Stomach (tissue), 9 donors: ENCODE results near the gene BMP2. TPM values are rescaled to one million over a fixed set of nuclear protein-coding genes. Genes with fewer than 3 reads are reported as not detected.

ENCODE experiments used
- DNase-seq, 2 donors: peaks; one replicate each; pipeline versions ENCODE4 v3.0.0 to v3.0.0-alpha.2; 2013 to 2019
- H3K27ac ChIP-seq, 5 donors: fragments of 200-600 bp in 4 of 5; sonication (generic) in 4 of 5; one replicate each; pipeline ENCODE4 v1.5.1; 2013 to 2019; ENCODE audit warnings: mild to moderate bottlenecking in 1 of 5, moderate library complexity in 1 of 5
- H3K27me3 ChIP-seq, 3 donors: fragments of 200-600 bp; sonication (generic); one replicate each; pipeline ENCODE4 v1.5.1; 2017 to 2019; ENCODE audit warnings: mixed run types in 1 of 3
- H3K36me3 ChIP-seq, 4 donors: fragments of 200-600 bp; sonication (generic); 1 replicate in 3 of 4; 2 replicates in 1 of 4; pipeline ENCODE4 v1.5.1; 2016 to 2019
- H3K4me1 ChIP-seq, 4 donors: fragments of 200-600 bp; sonication (generic); one replicate each; pipeline ENCODE4 v1.5.1; 2016 to 2019
- H3K4me3 ChIP-seq, 4 donors: fragments of 200-600 bp; sonication (generic) in 3 of 4; one replicate each; pipeline ENCODE4 v1.5.1; 2016 to 2019; ENCODE audit warnings: mild to moderate bottlenecking in 1 of 4
- H3K9me3 ChIP-seq, 4 donors: fragments of 200-600 bp; sonication (generic); one replicate each; pipeline ENCODE4 v1.5.1; 2016 to 2019
- EP300 ChIP-seq: sonication (generic); formaldehyde crosslinking; IDR thresholded peaks from one replicate; pipeline ENCODE4 v1.6.1; 2017; ENCODE audit warnings: antibody characterized with exemption
- POLR2A ChIP-seq, 4 donors: fragments of 450-650 bp; IDR thresholded peaks; one replicate each; pipeline ENCODE4 v1.6.1; 2016; ENCODE audit warnings: antibody characterized with exemption in 4 of 4, control low read depth in 2 of 4, mild to moderate bottlenecking in 1 of 4, moderate library complexity in 1 of 4
- POLR2AphosphoS5 ChIP-seq, 3 donors: sonication (generic); formaldehyde crosslinking; IDR thresholded peaks; one replicate each; pipeline ENCODE4 v1.6.1; 2016; ENCODE audit warnings: antibody characterized with exemption in 3 of 3
- WGBS, 5 donors: extraction: QIAGEN DNeasy Blood & Tissue Kit in 3 of 5; methylation state at CpG; one replicate each; pipeline versions ENCODE4 v1.1.5 to v1.1.7; 2013 to 2018; 5-methylcytosine and 5-hydroxymethylcytosine counted together
- intact Hi-C: fragments of 100-400 bp; cut with DNase I; formaldehyde crosslinking; loops from one replicate; pipeline ENCODE4 v1.15.1; 2023; ENCODE audit warnings: low total_unique reads
- polyA plus RNA-seq, 3 donors: library from polyadenylated mRNA; stranded (reverse); fragments of 200-250 nt; gene quantifications; one replicate each; pipeline ENCODE4 v1.2.3, GENCODE V29; 2013
- total RNA-seq, 5 donors: library from RNA; depleted of rRNA; stranded (reverse); fragments of >200 nt; gene quantifications; one replicate each; pipeline versions ENCODE4 v1.1.0 to v1.2.3, GENCODE V29; 2014 to 2016
- TF ChIP-seq, protein P1 (sequence below), 7 experiments: fragments of 450-650 bp in 4 of 7; fragments of 200-600 bp in 3 of 7; sonication (generic) in 3 of 7; IDR thresholded peaks; one replicate each; pipeline ENCODE4 v1.5.1; 2016 to 2019; ENCODE audit warnings: antibody characterized with exemption in 7 of 7, control low read depth in 2 of 7, mild to moderate bottlenecking in 1 of 7
- donor health status: healthy with polysubstance abuse.
- donor health status: Bipolar disorder and iron deficiency.
- donor health status: healthy.

The BMP2 gene
- total and polyA plus RNA-seq, 8 donors = 1.2 to 57.9 (median 19.5) TPM

DNA sequence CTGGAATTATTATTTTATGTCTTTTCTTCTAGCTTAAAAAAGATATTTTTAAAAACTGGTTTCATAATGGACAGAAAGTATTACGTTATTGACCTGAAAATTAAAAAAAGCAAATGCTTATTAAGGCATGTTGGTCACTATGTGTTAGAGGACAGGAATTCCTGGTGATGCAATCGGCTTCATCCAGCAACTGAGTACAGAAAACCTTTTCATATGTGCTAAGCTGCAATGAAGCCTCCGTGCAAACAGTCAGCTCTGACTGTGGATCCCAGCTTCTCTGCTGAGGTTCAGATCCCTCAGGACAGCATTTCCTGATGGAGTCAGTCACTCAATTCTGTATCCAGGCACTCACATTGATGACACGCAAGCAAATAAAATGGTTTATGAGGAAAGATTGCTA is 22.7 kb upstream of the BMP2 start:
- H3K4me1 ChIP-seq = no peaks in the 10 kb centered on the region
- no peak overlapping the region for H3K4me3 ChIP-seq
- H3K27me3 ChIP-seq = no peaks in the 10 kb centered on the region
- 88 to 95% (median 92%) methylated on average over 4 of the region's 4 CpGs for WGBS, 5 donors
- DNase-seq = no peak
- no peak for TF ChIP-seq POLR2AphosphoS5 (IDR thresholded peaks at IDR 0.05)
- TF ChIP-seq, protein P1, sequence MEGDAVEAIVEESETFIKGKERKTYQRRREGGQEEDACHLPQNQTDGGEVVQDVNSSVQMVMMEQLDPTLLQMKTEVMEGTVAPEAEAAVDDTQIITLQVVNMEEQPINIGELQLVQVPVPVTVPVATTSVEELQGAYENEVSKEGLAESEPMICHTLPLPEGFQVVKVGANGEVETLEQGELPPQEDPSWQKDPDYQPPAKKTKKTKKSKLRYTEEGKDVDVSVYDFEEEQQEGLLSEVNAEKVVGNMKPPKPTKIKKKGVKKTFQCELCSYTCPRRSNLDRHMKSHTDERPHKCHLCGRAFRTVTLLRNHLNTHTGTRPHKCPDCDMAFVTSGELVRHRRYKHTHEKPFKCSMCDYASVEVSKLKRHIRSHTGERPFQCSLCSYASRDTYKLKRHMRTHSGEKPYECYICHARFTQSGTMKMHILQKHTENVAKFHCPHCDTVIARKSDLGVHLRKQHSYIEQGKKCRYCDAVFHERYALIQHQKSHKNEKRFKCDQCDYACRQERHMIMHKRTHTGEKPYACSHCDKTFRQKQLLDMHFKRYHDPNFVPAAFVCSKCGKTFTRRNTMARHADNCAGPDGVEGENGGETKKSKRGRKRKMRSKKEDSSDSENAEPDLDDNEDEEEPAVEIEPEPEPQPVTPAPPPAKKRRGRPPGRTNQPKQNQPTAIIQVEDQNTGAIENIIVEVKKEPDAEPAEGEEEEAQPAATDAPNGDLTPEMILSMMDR (IDR thresholded peaks at IDR 0.05) = no peak
- TF ChIP-seq POLR2A (IDR thresholded peaks at IDR 0.05) = no peak
- TF ChIP-seq EP300 = no peak
- H3K27ac ChIP-seq = no peak overlapping the region
- intact Hi-C loops = no loop called here
- no peaks in the 10 kb centered on the region for H3K9me3 ChIP-seq
- no peaks in the 10 kb centered on the region for H3K36me3 ChIP-seq

DNA sequence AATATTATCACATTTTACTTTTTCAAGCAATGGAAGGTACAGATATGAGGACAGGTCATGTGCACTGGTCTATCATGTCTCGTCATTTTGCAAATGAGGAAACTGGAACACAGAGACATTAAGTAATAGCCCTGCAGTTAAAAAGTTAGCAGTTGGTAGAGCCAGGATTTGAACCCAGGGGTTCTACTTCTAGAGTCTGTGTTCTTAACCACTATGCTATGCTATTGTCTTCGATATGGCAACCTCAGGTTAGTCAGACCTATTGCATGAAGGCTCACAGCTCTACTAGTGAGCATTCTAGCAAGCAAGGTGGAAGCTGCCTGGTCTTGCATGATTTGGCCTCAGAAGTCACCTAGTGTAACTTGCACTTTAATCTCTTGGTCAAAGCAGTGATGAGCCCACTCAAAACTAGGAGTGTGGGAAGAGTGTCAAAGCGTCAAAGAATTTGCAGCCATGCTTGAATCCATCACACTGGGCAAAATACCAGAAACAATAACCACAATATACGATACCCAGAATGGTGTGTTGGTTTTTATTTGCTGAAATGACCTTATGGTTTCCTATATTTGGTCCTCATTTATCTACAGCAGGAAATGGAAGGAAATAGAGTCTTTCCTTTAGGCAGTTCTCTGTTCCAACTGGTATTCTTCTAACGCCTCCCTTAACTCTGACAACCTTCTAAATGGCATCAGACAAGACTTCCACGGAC is 20.4 kb upstream of the BMP2 start:
- H3K27me3 ChIP-seq = no peaks in the 10 kb centered on the region
- intact Hi-C loops = no loop called here
- 72 to 82% (median 78%) methylated on average over 6 of the region's 6 CpGs for WGBS, 5 donors
- no peaks in the 10 kb centered on the region for H3K4me1 ChIP-seq
- H3K4me3 ChIP-seq = no peak overlapping the region
- no peaks in the 10 kb centered on the region for H3K9me3 ChIP-seq
- no peak for DNase-seq
- no peaks in the 10 kb centered on the region for H3K36me3 ChIP-seq
- no peak overlapping the region for H3K27ac ChIP-seq
- TF ChIP-seq EP300 (no peak), POLR2A (IDR thresholded peaks at IDR 0.05) (no peak), POLR2AphosphoS5 (IDR thresholded peaks at IDR 0.05) (no peak)
- TF ChIP-seq, protein P1 (IDR thresholded peaks at IDR 0.05) = no peak

DNA sequence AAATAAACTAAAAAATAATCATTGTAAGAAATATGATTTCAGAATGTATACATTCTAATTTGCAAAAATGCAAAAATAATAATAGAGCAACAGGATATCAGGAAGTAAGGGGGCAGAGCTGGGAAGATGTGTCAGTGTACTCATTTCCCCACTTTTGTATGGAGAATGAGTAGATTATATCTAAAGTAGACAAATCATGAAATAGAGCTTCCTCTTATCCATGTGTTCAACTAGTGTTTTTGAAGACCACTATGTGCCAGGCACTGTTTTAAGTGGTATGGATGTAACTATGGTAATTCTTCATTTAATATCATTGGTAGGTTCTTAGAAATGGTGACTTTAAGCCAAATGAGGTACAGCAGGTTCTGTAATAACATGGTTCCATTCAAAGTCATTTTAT is 17.0 kb upstream of the BMP2 start:
- intact Hi-C loops = no loop called here
- Histone ChIP-seq H3K27ac (no peak overlapping the region), H3K36me3 (no peaks in the 10 kb centered on the region), H3K4me3 (no peak overlapping the region), H3K4me1 (no peaks in the 10 kb centered on the region), H3K9me3 (no peaks in the 10 kb centered on the region), H3K27me3 (no peaks in the 10 kb centered on the region)
- no peak for TF ChIP-seq POLR2A (IDR thresholded peaks at IDR 0.05)
- TF ChIP-seq POLR2AphosphoS5 (IDR thresholded peaks at IDR 0.05) = no peak
- no peak for TF ChIP-seq EP300
- TF ChIP-seq, protein P1 (IDR thresholded peaks at IDR 0.05) = no peak
- no peak for DNase-seq

DNA sequence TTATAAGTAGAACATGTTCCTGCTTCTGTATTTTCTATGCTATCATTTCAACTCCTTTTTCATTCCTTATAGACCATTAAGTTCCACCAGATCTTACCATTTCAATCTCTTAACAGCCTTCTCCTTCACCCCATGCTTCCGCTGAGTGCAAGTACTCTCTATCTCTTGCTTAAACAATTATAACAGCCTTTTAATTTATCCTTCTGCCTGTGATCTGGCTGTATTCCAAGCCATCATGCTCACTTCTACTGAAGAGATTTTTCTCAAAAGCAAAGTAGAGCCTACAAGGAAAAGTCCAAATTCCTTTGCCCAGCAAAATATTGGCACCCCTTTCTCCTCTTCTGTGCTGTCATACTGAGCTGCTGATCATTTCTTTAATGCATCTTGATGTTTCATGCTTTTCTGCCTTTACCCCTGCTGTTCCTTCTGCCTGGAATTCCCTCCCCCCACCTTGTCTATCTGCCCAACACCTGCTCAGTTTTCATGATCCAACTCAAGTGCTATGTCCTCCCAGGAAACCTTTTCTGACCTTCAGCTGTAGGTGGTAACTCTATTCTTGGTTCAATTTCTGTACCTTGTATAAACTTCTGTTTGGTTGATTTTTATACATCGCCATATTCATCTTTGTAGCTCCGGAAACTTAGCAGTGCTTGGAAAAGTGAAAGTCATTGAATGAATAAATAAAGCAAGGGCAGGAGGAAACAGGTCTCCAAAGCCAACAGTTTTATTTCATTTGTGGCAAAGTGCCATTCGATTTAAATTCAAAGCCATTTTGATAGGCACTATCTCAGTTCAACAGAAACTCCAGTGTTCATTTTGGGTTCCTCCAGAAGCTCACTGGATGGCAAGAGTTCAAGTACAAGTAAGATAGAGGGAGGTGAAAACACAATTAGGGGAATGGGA is 10.5 kb upstream of the BMP2 start:
- WGBS, 5 donors = 20 to 42% (median 37%) methylated on average over 4 of the region's 4 CpGs
- Histone ChIP-seq H3K4me1 (peaks cover 0 to 17% (median 3%) of the 10 kb centered on the region in 4 donors), H3K9me3 (no peaks in the 10 kb centered on the region), H3K36me3 (no peaks in the 10 kb centered on the region), H3K4me3 (no peak overlapping the region), H3K27me3 (no peaks in the 10 kb centered on the region), H3K27ac (peak overlapping the region; percentile 41 to 57 (median 47))
- TF ChIP-seq, protein P1 (IDR thresholded peaks at IDR 0.05) = no peak
- TF ChIP-seq POLR2AphosphoS5 (IDR thresholded peaks at IDR 0.05) = no peak
- TF ChIP-seq EP300 = no peak
- no peak for DNase-seq
- intact Hi-C loops = no loop called here
